Mesenchymal stem cell (in vitro differentiated cells and primary cell): ENCODE data around the gene PHPT1.
A peak's percentile ranks its signal among the peaks of the same experiment; 100 is the strongest.

ENCODE experiments used
- DNase-seq: peaks from one replicate; pipeline ENCODE4 v3.0.0-alpha.2; 2013
- H2AFZ ChIP-seq: one replicate; pipeline ENCODE4 v1.6.1; 2013; ENCODE audit warnings: low read depth, mild to moderate bottlenecking, control low read depth, inconsistent platforms, low read length, moderate library complexity
- H2AK5ac ChIP-seq: 2 replicates; pipeline ENCODE4 v1.6.1; 2013; ENCODE audit warnings: low read length, moderate library complexity, mild to moderate bottlenecking, inconsistent platforms; ENCODE audit not compliant: severe bottlenecking
- H2BK120ac ChIP-seq: one replicate; pipeline ENCODE4 v1.6.1; 2013; ENCODE audit warnings: low read depth, mild to moderate bottlenecking, inconsistent platforms, low read length, moderate library complexity
- H2BK12ac ChIP-seq, 2 experiments: one replicate each; pipeline ENCODE4 v1.6.1; 2013; ENCODE audit warnings: inconsistent platforms in 2 of 2, low read length in 2 of 2, mild to moderate bottlenecking in 2 of 2, moderate library complexity in 2 of 2, control low read depth in 1 of 2
- H2BK15ac ChIP-seq: one replicate; pipeline ENCODE4 v1.6.1; 2013; ENCODE audit warnings: mild to moderate bottlenecking, low read depth, inconsistent platforms; ENCODE audit not compliant: poor library complexity, severe bottlenecking
- H2BK5ac ChIP-seq: 2 replicates; pipeline ENCODE4 v1.6.1; 2013; ENCODE audit warnings: low read depth, mild to moderate bottlenecking, low read length, control low read depth, inconsistent platforms; ENCODE audit not compliant: poor library complexity, severe bottlenecking
- H3K14ac ChIP-seq, 2 experiments: one replicate each; pipeline ENCODE4 v1.6.1; 2013; ENCODE audit warnings: inconsistent platforms in 2 of 2, low read length in 2 of 2, control low read depth in 1 of 2, mild to moderate bottlenecking in 1 of 2, moderate library complexity in 1 of 2
- H3K18ac ChIP-seq, 2 experiments: one replicate each; pipeline ENCODE4 v1.6.1; 2013; ENCODE audit warnings: inconsistent platforms in 2 of 2, low read length in 2 of 2, control low read depth in 1 of 2, low read depth in 1 of 2, mild to moderate bottlenecking in 1 of 2
- H3K23ac ChIP-seq, 2 experiments: one replicate each; pipeline ENCODE4 v1.6.1; 2013; ENCODE audit warnings: inconsistent platforms in 2 of 2, low read length in 2 of 2, mild to moderate bottlenecking in 2 of 2, moderate library complexity in 2 of 2, control low read depth in 1 of 2
- H3K27ac ChIP-seq: 2 replicates; pipeline ENCODE4 v1.5.1; 2013; ENCODE audit warnings: mild to moderate bottlenecking, moderate library complexity, low read length, control low read depth, inconsistent platforms; ENCODE audit not compliant: poor library complexity, severe bottlenecking
- H3K27me3 ChIP-seq, 2 experiments: 2 replicates each; pipeline versions ENCODE4 v1.6.1 to v1.7.0; 2013; ENCODE audit warnings: low read length in 2 of 2, mild to moderate bottlenecking in 2 of 2, moderate library complexity in 2 of 2, control low read depth in 1 of 2, inconsistent platforms in 1 of 2; ENCODE audit not compliant: control insufficient read depth in 1 of 2, insufficient read depth in 1 of 2
- H3K36me3 ChIP-seq, 2 experiments: 2 replicates each; pipeline versions ENCODE4 v1.6.1 to v1.7.0; 2013; ENCODE audit warnings: low read length in 2 of 2, control low read depth in 1 of 2, inconsistent platforms in 1 of 2, low read depth in 1 of 2, mild to moderate bottlenecking in 1 of 2; ENCODE audit not compliant: insufficient read depth in 2 of 2, control insufficient read depth in 1 of 2
- H3K4ac ChIP-seq, 2 experiments: one replicate each; pipeline ENCODE4 v1.6.1; 2013; ENCODE audit warnings: inconsistent platforms in 2 of 2, low read length in 2 of 2, mild to moderate bottlenecking in 2 of 2, moderate library complexity in 2 of 2, control low read depth in 1 of 2, low read depth in 1 of 2
- H3K4me1 ChIP-seq: 2 replicates; pipeline ENCODE4 v1.6.1; 2013; ENCODE audit warnings: low read depth, low read length, control low read depth; ENCODE audit not compliant: control insufficient read depth, insufficient read depth
- H3K4me2 ChIP-seq: 2 replicates; pipeline ENCODE4 v1.6.1; 2013; ENCODE audit warnings: low read length, mild to moderate bottlenecking, inconsistent platforms; ENCODE audit not compliant: poor library complexity, severe bottlenecking
- H3K4me3 ChIP-seq, 2 experiments: 2 replicates each; pipeline versions ENCODE4 v1.5.1 to v1.7.0; 2013; ENCODE audit warnings: low read length in 2 of 2, mild to moderate bottlenecking in 2 of 2, control low read depth in 1 of 2, low read depth in 1 of 2; ENCODE audit not compliant: insufficient read depth in 1 of 2
- H3K79me1 ChIP-seq: replicated peaks from 2 replicates; pipeline ENCODE4 v1.6.1; 2013; ENCODE audit warnings: mild to moderate bottlenecking, control low read depth, low read length, inconsistent platforms; ENCODE audit not compliant: poor library complexity, severe bottlenecking
- H3K9ac ChIP-seq: 2 replicates; pipeline ENCODE4 v1.7.0; 2013; ENCODE audit warnings: mild to moderate bottlenecking, low read length, moderate library complexity
- H3K9me3 ChIP-seq: 2 replicates; pipeline ENCODE4 v1.7.0; 2013; ENCODE audit warnings: mild to moderate bottlenecking, low read length; ENCODE audit not compliant: control insufficient read depth
- H4K8ac ChIP-seq: one replicate; pipeline ENCODE4 v1.6.1; 2013; ENCODE audit warnings: inconsistent platforms, mild to moderate bottlenecking, low read length, moderate library complexity
- H4K91ac ChIP-seq: one replicate; pipeline ENCODE4 v1.6.1; 2013; ENCODE audit warnings: mild to moderate bottlenecking, low read length, inconsistent platforms
- WGBS: methylation state at CpG from one replicate; pipeline ENCODE4 v1.1.7; 2013; ENCODE audit warnings: mixed read lengths; 5-methylcytosine and 5-hydroxymethylcytosine counted together

Gene PHPT1

DNA sequence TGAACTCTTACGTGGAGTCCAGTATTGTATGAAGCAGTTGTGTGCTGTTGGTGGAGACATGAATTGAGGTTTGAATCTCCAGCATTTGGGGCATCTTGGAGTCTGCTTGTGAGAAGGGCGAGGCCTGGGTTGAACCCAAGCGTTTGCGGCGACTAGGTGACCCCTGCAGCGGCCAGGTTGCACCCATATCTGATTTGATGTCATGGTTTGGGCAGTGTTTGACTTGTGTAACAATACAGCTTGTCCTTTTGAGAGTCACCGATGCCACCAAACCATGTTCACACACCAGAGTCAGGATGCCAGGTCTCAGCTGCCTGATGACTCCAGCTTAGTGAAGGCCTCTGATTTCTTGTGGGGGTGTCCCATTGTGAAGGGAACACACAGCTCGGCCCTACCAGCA, 39.2 kb downstream of the PHPT1 start:
- Histone ChIP-seq H3K23ac (no peak overlapping the region), H2BK120ac (no peak overlapping the region), H3K4ac (no peak overlapping the region), H3K4me3 (no peak overlapping the region), H2AFZ (no peak overlapping the region), H2BK15ac (no peak overlapping the region), H3K27ac (no peak overlapping the region), H3K4me2 (no peak overlapping the region), H4K8ac (no peak overlapping the region), H3K79me1 (peaks cover 12% of the 10 kb centered on the region), H2BK5ac (no peak overlapping the region), H3K14ac (no peak overlapping the region), H4K91ac (no peak overlapping the region), H2AK5ac (peak overlapping the region; percentile 53), H3K18ac (no peak overlapping the region), H3K9me3 (no peaks in the 10 kb centered on the region), H3K9ac (no peak overlapping the region), H3K27me3 (no peaks in the 10 kb centered on the region), H2BK12ac (no peak overlapping the region), H3K36me3 (peaks cover 7 to 24% of the 10 kb centered on the region in 2 experiments), H3K4me1 (peaks cover 24% of the 10 kb centered on the region)
- WGBS: 81% methylated on average over 7 of the region's 8 CpGs
- DNase-seq: no peak

DNA sequence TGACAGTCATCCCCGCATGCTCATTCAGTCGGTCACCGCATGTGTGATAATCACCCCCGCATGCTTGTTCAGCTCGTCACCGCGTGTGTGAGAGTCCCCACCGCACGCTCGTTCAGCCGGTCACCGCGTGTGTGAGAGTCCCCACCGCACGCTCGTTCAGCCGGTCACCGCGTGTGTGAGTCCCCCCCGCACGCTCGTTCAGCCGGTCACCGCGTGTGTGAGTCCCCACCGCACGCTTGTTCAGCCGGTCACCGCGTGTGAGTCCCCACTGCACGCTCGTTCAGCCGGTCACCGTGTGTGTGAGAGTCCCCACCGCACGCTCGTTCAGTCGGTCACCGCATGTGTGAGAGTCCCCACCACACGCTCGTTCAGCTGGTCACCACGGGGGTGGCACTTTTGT, 40.6 kb downstream of the PHPT1 start:
- Histone ChIP-seq H3K14ac (no peak overlapping the region), H3K4ac (no peak overlapping the region), H3K9me3 (no peaks in the 10 kb centered on the region), H3K27ac (no peak overlapping the region), H3K4me2 (no peak overlapping the region), H4K91ac (no peak overlapping the region), H3K18ac (no peak overlapping the region), H3K36me3 (peaks cover 7 to 30% of the 10 kb centered on the region in 2 experiments), H3K9ac (no peak overlapping the region), H3K27me3 (no peaks in the 10 kb centered on the region), H3K23ac (no peak overlapping the region), H2BK15ac (no peak overlapping the region), H4K8ac (no peak overlapping the region), H2BK5ac (no peak overlapping the region), H2AFZ (no peak overlapping the region), H2AK5ac (no peak overlapping the region), H2BK12ac (no peak overlapping the region), H3K4me1 (peaks cover 21% of the 10 kb centered on the region), H2BK120ac (no peak overlapping the region), H3K79me1 (peaks cover 18% of the 10 kb centered on the region), H3K4me3 (no peak overlapping the region)
- WGBS: 98% methylated on average over 42 of the region's 42 CpGs
- no peak for DNase-seq

DNA sequence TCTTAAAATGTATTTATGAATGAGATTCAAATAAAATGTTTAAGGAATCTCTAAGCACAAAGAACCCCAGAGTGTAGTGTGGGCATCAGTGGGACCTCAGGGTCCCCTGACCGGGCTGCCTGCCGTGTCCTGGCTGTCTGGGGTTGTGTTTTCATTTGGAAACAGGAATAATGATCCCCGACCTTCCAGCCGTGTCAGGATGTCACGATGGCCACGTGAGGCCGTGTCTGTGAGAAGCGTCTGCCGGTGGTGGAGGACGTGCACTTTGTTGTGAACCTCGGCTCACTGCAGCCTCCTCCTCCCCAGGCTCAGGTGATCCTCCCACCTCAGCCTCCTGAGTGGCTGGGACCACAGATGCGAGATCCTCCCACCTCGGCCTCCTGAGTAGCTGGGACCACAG, 41.5 kb downstream of the PHPT1 start:
- H3K27ac ChIP-seq: no peak overlapping the region
- H2BK5ac ChIP-seq: no peak overlapping the region
- H3K79me1 ChIP-seq: peaks cover 25% of the 10 kb centered on the region
- no peak overlapping the region for H3K9ac ChIP-seq
- H3K4me3 ChIP-seq: no peak overlapping the region
- H3K4me1 ChIP-seq: peaks cover 15% of the 10 kb centered on the region
- H2BK120ac ChIP-seq: no peak overlapping the region
- no peak overlapping the region for H3K14ac ChIP-seq
- peaks cover 7 to 37% of the 10 kb centered on the region in 2 experiments for H3K36me3 ChIP-seq
- DNase-seq: no peak
- no peak overlapping the region for H2AFZ ChIP-seq
- H3K9me3 ChIP-seq: no peaks in the 10 kb centered on the region
- H4K8ac ChIP-seq: no peak overlapping the region
- no peaks in the 10 kb centered on the region for H3K27me3 ChIP-seq
- H2BK15ac ChIP-seq: no peak overlapping the region
- H4K91ac ChIP-seq: no peak overlapping the region
- no peak overlapping the region for H3K4me2 ChIP-seq
- no peak overlapping the region for H3K18ac ChIP-seq
- whole genome bisulfite sequencing: 88% methylated on average over 13 of the region's 13 CpGs
- no peak overlapping the region for H2AK5ac ChIP-seq
- no peak overlapping the region for H3K23ac ChIP-seq
- no peak overlapping the region for H3K4ac ChIP-seq
- no peak overlapping the region for H2BK12ac ChIP-seq

DNA sequence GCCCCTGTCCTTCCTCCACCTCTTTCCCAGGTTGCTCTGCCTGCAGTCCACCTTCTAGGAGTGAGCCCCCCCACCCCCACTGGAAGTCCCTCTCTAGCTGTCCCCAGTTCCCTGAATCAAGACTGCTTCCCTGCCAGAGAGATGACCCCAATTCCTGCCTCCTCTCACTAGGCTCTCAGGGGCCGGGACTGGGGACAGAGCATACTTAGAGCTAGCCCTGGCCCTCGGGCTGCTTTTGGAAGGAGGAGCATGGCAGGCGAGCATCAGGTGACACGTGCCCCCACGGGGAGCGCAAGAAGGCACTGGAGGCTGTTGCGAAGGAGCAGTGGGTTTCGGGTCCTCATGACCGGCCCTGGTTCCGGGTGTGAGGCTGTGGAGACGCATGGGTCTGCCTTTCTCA, 46.8 kb downstream of the PHPT1 start:
- Histone ChIP-seq H3K4ac (no peak overlapping the region), H2AFZ (no peak overlapping the region), H4K91ac (no peak overlapping the region), H3K36me3 (peaks cover 21 to 49% of the 10 kb centered on the region in 2 experiments), H2AK5ac (no peak overlapping the region), H3K79me1 (peaks cover 45% of the 10 kb centered on the region), H2BK12ac (no peak overlapping the region), H3K27me3 (no peaks in the 10 kb centered on the region), H3K4me2 (no peak overlapping the region), H3K9ac (no peak overlapping the region), H3K4me1 (peaks cover 13% of the 10 kb centered on the region), H2BK15ac (no peak overlapping the region), H3K27ac (no peak overlapping the region), H3K9me3 (no peaks in the 10 kb centered on the region), H3K18ac (no peak overlapping the region), H3K23ac (no peak overlapping the region), H3K4me3 (no peak overlapping the region), H3K14ac (no peak overlapping the region), H4K8ac (no peak overlapping the region), H2BK5ac (no peak overlapping the region), H2BK120ac (no peak overlapping the region)
- no peak for DNase-seq
- 88% methylated on average over 11 of the region's 11 CpGs for WGBS
